Vagina (tissue), 2 donors: ENCODE measurements around the gene BCR. TPM values are rescaled to one million over a fixed set of nuclear protein-coding genes. Genes with fewer than 3 reads are reported as not detected.
"Not testable (repeated sequence)": the region's sequence is repeated elsewhere in the genome, so short reads cannot be mapped to it uniquely, and the experiment has no call there.

Experiments used
- DNase-seq, 2 donors: peaks; one replicate each; pipeline ENCODE4 v3.0.0-alpha.2; 2017; ENCODE audit errors: extremely low spot score in 2 of 2
- H3K27ac ChIP-seq: fragments of 200-600 bp; sonication (generic); one replicate; pipeline ENCODE4 v1.5.1; 2019
- H3K27me3 ChIP-seq: fragments of 200-600 bp; sonication (generic); one replicate; pipeline ENCODE4 v1.5.1; 2019
- H3K36me3 ChIP-seq, 2 donors: fragments of 200-600 bp; sonication (generic); one replicate each; pipeline ENCODE4 v1.5.1; 2017 to 2019
- H3K4me1 ChIP-seq: fragments of 200-600 bp; sonication (generic); one replicate; pipeline ENCODE4 v1.5.1; 2019
- H3K4me3 ChIP-seq, 2 donors: fragments of 200-600 bp; sonication (generic); 1 replicate in 1 of 2; 2 replicates in 1 of 2; pipeline ENCODE4 v1.5.1; 2016 to 2019
- H3K9me3 ChIP-seq: fragments of 200-600 bp; sonication (generic); one replicate; pipeline ENCODE4 v1.5.1; 2019
- POLR2A ChIP-seq, 2 donors: fragments of 450-650 bp; IDR thresholded peaks; one replicate each; pipeline ENCODE4 v1.6.1; 2017; ENCODE audit warnings: antibody characterized with exemption in 2 of 2, mild to moderate bottlenecking in 2 of 2, moderate library complexity in 2 of 2
- POLR2AphosphoS5 ChIP-seq, 2 donors: sonication (generic); formaldehyde crosslinking; IDR thresholded peaks; one replicate each; pipeline ENCODE4 v1.9.0; 2017; ENCODE audit warnings: antibody characterized with exemption in 2 of 2, mild to moderate bottlenecking in 2 of 2, low read depth in 1 of 2; ENCODE audit not compliant: insufficient read depth in 1 of 2
- intact Hi-C: fragments of 100-400 bp; cut with DNase I; formaldehyde crosslinking; loops from one replicate; pipeline ENCODE4 v1.15.1; 2023
- small RNA-seq: library from RNA; depleted of rRNA; stranded (forward); fragments of <200 nt; gene quantifications from one replicate; pipeline ENCODE3, GENCODE V24; 2016
- total RNA-seq: library from RNA; depleted of rRNA; stranded (reverse); fragments of >200 nt; gene quantifications from one replicate; pipeline ENCODE4 v1.2.3, GENCODE V29; 2016
- TF ChIP-seq, protein P1 (sequence below), 3 experiments: fragments of 450-650 bp in 2 of 3; fragments of 200-600 bp in 1 of 3; sonication (generic) in 1 of 3; IDR thresholded peaks; one replicate each; pipeline ENCODE4 v1.5.1; 2017 to 2019; ENCODE audit warnings: antibody characterized with exemption in 3 of 3, mild to moderate bottlenecking in 2 of 3, moderate library complexity in 2 of 3

The BCR gene
- total RNA-seq, 1 donor from 2014 or later, result 52.5 TPM

- Histone ChIP-seq H3K4me3 (no peak overlapping the region), H3K4me1 (no peaks in the 10 kb centered on the region), H3K27me3 (no peaks in the 10 kb centered on the region), H3K36me3 (no peaks in the 10 kb centered on the region), H3K9me3 (no peaks in the 10 kb centered on the region), H3K27ac (no peak overlapping the region)
- intact Hi-C loops, result no loop called here
- no peak for DNase-seq
- TF ChIP-seq POLR2A (IDR thresholded peaks at IDR 0.05) (no peak), POLR2AphosphoS5 (IDR thresholded peaks at IDR 0.05; ENCODE audit: insufficient read depth in 1 of 2, low read depth in 1 of 2) (no peak)
These were observed 183.4 kb downstream of the BCR start for GRCh38 chr22:23363683-23364082.

DNA sequence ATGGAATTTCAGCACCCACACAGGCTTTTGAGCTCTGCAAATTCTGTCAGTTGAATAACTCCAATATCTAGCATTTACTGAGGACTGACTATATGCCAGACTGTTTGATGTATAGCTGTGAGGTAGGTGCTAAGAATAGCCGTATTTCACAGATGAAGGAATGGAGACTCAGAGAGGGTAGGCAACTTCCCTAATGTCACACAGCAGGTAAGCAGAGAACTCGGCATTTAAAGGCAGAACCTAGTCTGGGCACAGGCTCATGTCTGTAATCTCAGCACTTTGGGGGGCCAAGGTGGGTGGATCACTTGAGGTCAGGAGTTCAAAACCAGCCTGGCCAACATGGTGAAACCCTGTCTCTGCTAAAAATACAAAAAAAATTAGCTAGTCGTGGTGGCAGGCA is 184.1 kb downstream of the BCR start:
- intact Hi-C loops, result no loop called here
- no peak for DNase-seq
- Histone ChIP-seq H3K4me3 (no peak overlapping the region), H3K36me3 (no peaks in the 10 kb centered on the region), H3K9me3 (no peaks in the 10 kb centered on the region), H3K4me1 (no peaks in the 10 kb centered on the region), H3K27me3 (no peaks in the 10 kb centered on the region), H3K27ac (no peak overlapping the region)
- no peak for TF ChIP-seq POLR2AphosphoS5 (IDR thresholded peaks at IDR 0.05; ENCODE audit: insufficient read depth in 1 of 2, low read depth in 1 of 2)
- TF ChIP-seq, protein P1, sequence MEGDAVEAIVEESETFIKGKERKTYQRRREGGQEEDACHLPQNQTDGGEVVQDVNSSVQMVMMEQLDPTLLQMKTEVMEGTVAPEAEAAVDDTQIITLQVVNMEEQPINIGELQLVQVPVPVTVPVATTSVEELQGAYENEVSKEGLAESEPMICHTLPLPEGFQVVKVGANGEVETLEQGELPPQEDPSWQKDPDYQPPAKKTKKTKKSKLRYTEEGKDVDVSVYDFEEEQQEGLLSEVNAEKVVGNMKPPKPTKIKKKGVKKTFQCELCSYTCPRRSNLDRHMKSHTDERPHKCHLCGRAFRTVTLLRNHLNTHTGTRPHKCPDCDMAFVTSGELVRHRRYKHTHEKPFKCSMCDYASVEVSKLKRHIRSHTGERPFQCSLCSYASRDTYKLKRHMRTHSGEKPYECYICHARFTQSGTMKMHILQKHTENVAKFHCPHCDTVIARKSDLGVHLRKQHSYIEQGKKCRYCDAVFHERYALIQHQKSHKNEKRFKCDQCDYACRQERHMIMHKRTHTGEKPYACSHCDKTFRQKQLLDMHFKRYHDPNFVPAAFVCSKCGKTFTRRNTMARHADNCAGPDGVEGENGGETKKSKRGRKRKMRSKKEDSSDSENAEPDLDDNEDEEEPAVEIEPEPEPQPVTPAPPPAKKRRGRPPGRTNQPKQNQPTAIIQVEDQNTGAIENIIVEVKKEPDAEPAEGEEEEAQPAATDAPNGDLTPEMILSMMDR (IDR thresholded peaks at IDR 0.05), result no peak
- no peak for TF ChIP-seq POLR2A (IDR thresholded peaks at IDR 0.05)

GRCh38 chr22:23365524-23365923 is 185.2 kb downstream of the BCR start:
- Histone ChIP-seq H3K27ac (no peak overlapping the region), H3K4me3 (no peak overlapping the region), H3K9me3 (no peaks in the 10 kb centered on the region), H3K27me3 (no peaks in the 10 kb centered on the region), H3K4me1 (no peaks in the 10 kb centered on the region), H3K36me3 (no peaks in the 10 kb centered on the region)
- no peak for DNase-seq
- TF ChIP-seq POLR2A (IDR thresholded peaks at IDR 0.05) (no peak), POLR2AphosphoS5 (IDR thresholded peaks at IDR 0.05; ENCODE audit: insufficient read depth in 1 of 2, low read depth in 1 of 2) (no peak)
- TF ChIP-seq, protein P1 (IDR thresholded peaks at IDR 0.05), result no peak
- intact Hi-C loops, result no loop called here

DNA sequence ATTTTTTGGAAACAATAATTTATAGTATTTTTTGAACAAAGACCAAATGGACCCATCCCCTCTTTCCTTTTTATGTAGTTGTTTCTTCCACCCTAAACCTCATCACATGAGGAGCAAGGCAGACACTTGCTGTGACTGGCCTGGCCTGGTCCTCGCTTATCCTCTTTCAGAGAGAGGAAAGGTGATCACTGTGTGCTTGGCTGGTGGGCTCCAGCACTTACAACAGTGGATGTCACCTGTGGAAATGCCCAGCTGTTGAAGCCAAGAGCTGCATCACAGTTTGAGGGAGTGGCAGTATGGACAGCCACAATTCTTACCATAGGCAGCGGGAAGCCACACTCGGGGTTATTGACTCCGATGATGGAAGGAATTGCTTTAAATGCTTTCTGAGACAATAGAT is 185.7 kb downstream of the BCR start:
- DNase-seq, result no peak
- H3K36me3 ChIP-seq, result no peaks in the 10 kb centered on the region

DNA sequence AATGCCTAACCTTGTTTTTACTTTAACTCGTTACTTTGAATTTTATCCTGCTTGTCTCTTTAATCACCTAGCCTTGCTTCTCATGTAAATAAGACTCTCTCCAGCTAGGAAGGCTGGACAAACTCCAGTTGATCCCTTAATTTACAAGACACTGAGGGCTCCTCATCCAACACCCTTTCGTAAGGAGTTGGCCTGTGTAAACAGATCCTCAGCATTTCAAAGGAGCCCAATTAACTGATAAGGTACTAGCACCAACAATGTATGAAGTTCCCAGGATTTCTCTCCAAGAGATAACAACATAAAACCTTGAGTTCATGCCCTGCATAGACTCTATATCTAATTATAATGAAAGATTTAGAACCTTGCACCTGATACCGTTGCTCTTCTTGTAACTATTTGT is 186.9 kb downstream of the BCR start:
- H3K4me1 ChIP-seq, H3K27me3 ChIP-seq, H3K9me3 ChIP-seq, intact Hi-C loops, H3K27ac ChIP-seq, H3K4me3 ChIP-seq, H3K36me3 ChIP-seq, DNase-seq: not testable (repeated sequence)

More for the DNA sequence above, 185.7 kb downstream of the BCR start:
- Histone ChIP-seq H3K27ac (no peak overlapping the region), H3K4me1 (no peaks in the 10 kb centered on the region), H3K9me3 (no peaks in the 10 kb centered on the region), H3K4me3 (no peak overlapping the region), H3K27me3 (no peaks in the 10 kb centered on the region)
- TF ChIP-seq POLR2AphosphoS5 (IDR thresholded peaks at IDR 0.05; ENCODE audit: insufficient read depth in 1 of 2, low read depth in 1 of 2), result no peak
- intact Hi-C loops, result no loop called here

Small RNA genes within 50 kb of the gene (small RNA-seq; reads per million reads assigned to genes)
- gene BCRP8, result not detected
- not detected for gene RF00017
- gene RF00066, result not detected
- gene RN7SL263P, result not detected

Other genes starting within 250 kb of the BCR start
- 11.3 TPM for gene GNAZ, start 110.0 kb upstream of the BCR start, total RNA-seq
- not detected for gene RSPH14, start 38.5 kb upstream of the BCR start, total RNA-seq
- 3.2 TPM for gene RAB36, start 35.0 kb upstream of the BCR start, total RNA-seq